HAP-1 (cell line): ENCODE data around the gene MOV10L1.
"Not testable (repeated sequence)": the region's sequence is repeated elsewhere in the genome, so short reads cannot be mapped to it uniquely, and the experiment has no call there.

Experiments
- DNase-seq, 2 experiments: peaks; one replicate each; pipeline ENCODE4 v3.0.0-alpha.2; 2016 to 2020; ENCODE audit warnings: low spot score in 2 of 2
- H3K27me3 ChIP-seq: fragments of 250-450 bp; sonication (Bioruptor Pico); 2 replicates; pipeline ENCODE4 v1.5.1; 2020; ENCODE audit warnings: low read depth, mild to moderate bottlenecking, moderate library complexity
- H3K36me3 ChIP-seq: fragments of 250-450 bp; sonication (Bioruptor Pico); replicated peaks from 2 replicates; pipeline ENCODE4 v1.5.1; 2020; ENCODE audit warnings: mild to moderate bottlenecking
- H3K4me1 ChIP-seq: fragments of 250-450 bp; sonication (Bioruptor Pico); 2 replicates; pipeline ENCODE4 v1.5.1; 2020; ENCODE audit warnings: mild to moderate bottlenecking
- H3K4me3 ChIP-seq: fragments of 250-450 bp; sonication (Bioruptor Pico); 2 replicates; pipeline ENCODE4 v1.5.1; 2020; ENCODE audit warnings: mild to moderate bottlenecking, moderate library complexity
- H3K9me3 ChIP-seq: fragments of 250-450 bp; sonication (Bioruptor Pico); 2 replicates; pipeline ENCODE4 v1.5.1; 2020; ENCODE audit warnings: mild to moderate bottlenecking, moderate library complexity
- in situ Hi-C: fragments of 300-500 bp; cut with MboI; formaldehyde crosslinking; loops from 3 replicates; pipeline ENCODE4 v1.14.3; 2020; ENCODE audit warnings: low sequenced_read_pairs, inconsistent platforms, mixed read lengths

MOV10L1 gene

GRCh38 chr22:50078761-50079160 lies 11.0 kb upstream of the MOV10L1 start:
- in situ Hi-C loops, result no loop called here
- H3K36me3 ChIP-seq, result no peaks in the 10 kb centered on the region
- no peak overlapping the region for H3K4me3 ChIP-seq
- no peaks in the 10 kb centered on the region for H3K9me3 ChIP-seq
- no peaks in the 10 kb centered on the region for H3K27me3 ChIP-seq
- no peak for DNase-seq
- no peaks in the 10 kb centered on the region for H3K4me1 ChIP-seq

DNA sequence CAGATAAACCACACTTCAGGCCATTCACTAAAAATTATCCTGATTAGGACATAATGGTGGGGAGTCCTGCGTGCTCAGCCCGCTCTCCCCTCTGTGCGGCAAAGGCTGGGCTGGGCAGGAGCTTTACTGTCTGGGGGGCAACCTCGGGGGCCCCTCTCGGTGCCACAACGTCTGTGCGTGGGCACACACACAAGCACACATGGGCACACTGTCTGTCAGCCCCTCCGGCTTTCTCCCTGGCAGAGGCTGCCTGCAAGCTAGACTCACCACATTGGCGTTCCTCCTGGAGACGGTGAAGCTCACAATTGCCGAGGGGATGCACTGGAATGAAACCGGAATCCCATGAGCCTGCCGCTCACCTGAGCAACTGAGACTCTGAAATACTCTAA lies 9.7 kb upstream of the MOV10L1 start:
- in situ Hi-C loops, result no loop called here
- no peaks in the 10 kb centered on the region for H3K36me3 ChIP-seq
- DNase-seq, result no peak
- no peak overlapping the region for H3K4me3 ChIP-seq
- H3K4me1 ChIP-seq, result no peaks in the 10 kb centered on the region
- H3K27me3 ChIP-seq, result no peaks in the 10 kb centered on the region
- H3K9me3 ChIP-seq, result no peaks in the 10 kb centered on the region

- no peaks in the 10 kb centered on the region for H3K4me1 ChIP-seq
- H3K9me3 ChIP-seq, result peaks cover under 1% of the 10 kb centered on the region; the same call in 1 of the 2 replicates
- in situ Hi-C loops, result no loop called here
- no peak for DNase-seq
- no peaks in the 10 kb centered on the region for H3K27me3 ChIP-seq
- no peak overlapping the region for H3K4me3 ChIP-seq
- no peaks in the 10 kb centered on the region for H3K36me3 ChIP-seq
Measured at GRCh38 chr22:50081426-50082196, 8.2 kb upstream of the MOV10L1 start.

GRCh38 chr22:50082197-50082715 lies 7.5 kb upstream of the MOV10L1 start:
- H3K4me3 ChIP-seq, result no peak overlapping the region
- no peaks in the 10 kb centered on the region for H3K27me3 ChIP-seq
- H3K36me3 ChIP-seq, result no peaks in the 10 kb centered on the region
- in situ Hi-C loops, result no loop called here
- no peak for DNase-seq
- H3K4me1 ChIP-seq, result no peaks in the 10 kb centered on the region
- H3K9me3 ChIP-seq, result peaks cover 3% of the 10 kb centered on the region; the same call in 1 of the 2 replicates

DNA sequence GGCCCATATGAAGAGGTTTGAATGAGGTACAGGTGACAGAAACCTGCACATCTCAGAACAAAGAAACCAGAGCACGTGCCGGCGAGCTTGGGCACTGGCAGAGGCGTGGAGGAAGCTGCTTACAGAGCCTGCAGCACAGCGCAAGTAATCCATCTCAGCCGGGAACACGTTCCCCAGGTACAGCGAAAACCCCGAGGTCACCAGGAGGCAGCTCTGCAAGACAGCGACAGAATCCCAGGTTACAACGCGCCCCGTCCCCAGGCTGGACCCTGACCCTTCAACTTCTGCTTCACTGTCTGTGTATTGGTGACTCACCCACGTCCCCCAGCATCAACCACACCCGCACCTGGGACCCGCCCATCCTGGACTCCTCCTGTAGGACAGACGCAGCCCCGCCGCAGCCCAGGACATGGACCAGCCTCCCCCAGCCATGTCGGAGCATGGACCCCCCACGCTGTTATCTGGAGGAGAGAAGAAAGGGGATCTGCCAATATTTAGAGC lies 6.8 kb upstream of the MOV10L1 start:
- peaks cover 3% of the 10 kb centered on the region; the same call in 1 of the 2 replicates for H3K9me3 ChIP-seq
- in situ Hi-C loops, result no loop called here
- H3K4me1 ChIP-seq, result no peaks in the 10 kb centered on the region

DNA sequence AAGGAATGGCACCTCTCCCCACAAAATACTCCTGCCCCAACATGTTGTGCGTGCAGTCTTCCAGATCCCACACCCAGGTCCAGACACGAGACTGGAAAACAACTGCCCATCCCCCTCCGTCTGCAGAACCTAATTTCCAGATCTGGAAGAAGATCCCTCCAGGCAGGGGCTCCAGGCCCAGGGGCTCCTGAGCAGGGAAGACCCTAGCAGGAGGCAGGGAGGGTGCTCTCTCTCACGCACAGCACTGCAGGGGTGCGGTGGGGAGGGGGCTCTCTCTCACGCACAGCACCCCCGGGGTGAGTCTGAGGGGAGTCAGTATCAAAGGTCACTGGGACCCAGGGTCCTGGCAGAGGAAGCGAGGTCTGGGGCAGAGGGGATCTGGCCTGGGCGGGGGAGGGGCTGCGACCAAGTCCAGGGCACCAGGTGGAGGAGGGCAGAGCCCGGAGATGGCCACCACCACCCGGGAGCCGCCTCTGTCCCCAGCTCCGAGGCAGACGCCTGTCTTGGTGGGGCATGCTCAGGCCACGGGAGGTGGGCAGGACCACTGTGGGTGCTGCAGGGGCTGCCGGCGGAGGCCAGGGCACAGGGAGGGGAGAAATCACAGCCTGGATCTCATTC lies 6.2 kb upstream of the MOV10L1 start:
- Histone ChIP-seq H3K36me3 (no peaks in the 10 kb centered on the region), H3K9me3 (peaks cover 3% of the 10 kb centered on the region; the same call in 1 of the 2 replicates), H3K4me3 (no peak overlapping the region), H3K4me1 (no peaks in the 10 kb centered on the region), H3K27me3 (no peaks in the 10 kb centered on the region)
- DNase-seq, result no peak
- in situ Hi-C loops, result no loop called here

More for the DNA sequence above, 6.8 kb upstream of the MOV10L1 start:
- no peaks in the 10 kb centered on the region for H3K36me3 ChIP-seq
- H3K27me3 ChIP-seq, result no peaks in the 10 kb centered on the region
- no peak overlapping the region for H3K4me3 ChIP-seq
- no peak for DNase-seq

DNA sequence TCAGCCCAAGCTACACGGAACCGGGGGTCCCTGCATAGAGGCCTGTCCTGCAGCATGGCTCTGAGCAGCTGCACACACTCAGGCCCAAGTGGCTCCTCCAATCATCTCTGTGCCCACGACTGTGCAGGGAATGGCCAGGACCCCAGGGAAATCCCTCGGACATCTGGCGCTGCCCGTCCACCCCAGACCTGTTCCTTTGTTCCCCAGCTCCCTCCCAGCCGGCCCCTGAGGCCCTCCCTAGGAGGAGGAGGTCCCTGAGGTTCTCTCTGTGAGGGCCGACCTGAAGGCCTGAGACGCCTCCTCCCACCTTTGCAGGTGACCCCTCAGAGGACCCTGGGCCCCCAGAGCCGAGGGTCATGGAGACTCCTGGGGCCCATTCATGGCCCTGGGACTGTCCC lies 5.7 kb upstream of the MOV10L1 start:
- H3K27me3 ChIP-seq, result no peaks in the 10 kb centered on the region
- no peak for DNase-seq
- in situ Hi-C loops, result no loop called here
- H3K9me3 ChIP-seq, result peaks cover 3% of the 10 kb centered on the region; the same call in 1 of the 2 replicates
- H3K4me1 ChIP-seq, result no peaks in the 10 kb centered on the region
- H3K36me3 ChIP-seq, result no peaks in the 10 kb centered on the region
- H3K4me3 ChIP-seq, result no peak overlapping the region

- no peak for DNase-seq
- in situ Hi-C loops, result no loop called here
- no peaks in the 10 kb centered on the region for H3K27me3 ChIP-seq
- H3K9me3 ChIP-seq, result peaks cover 3% of the 10 kb centered on the region; the same call in 1 of the 2 replicates
- no peaks in the 10 kb centered on the region for H3K4me1 ChIP-seq
- no peak overlapping the region for H3K4me3 ChIP-seq
- no peaks in the 10 kb centered on the region for H3K36me3 ChIP-seq
Measured at GRCh38 chr22:50084614-50085021, 5.2 kb upstream of the MOV10L1 start.

DNA sequence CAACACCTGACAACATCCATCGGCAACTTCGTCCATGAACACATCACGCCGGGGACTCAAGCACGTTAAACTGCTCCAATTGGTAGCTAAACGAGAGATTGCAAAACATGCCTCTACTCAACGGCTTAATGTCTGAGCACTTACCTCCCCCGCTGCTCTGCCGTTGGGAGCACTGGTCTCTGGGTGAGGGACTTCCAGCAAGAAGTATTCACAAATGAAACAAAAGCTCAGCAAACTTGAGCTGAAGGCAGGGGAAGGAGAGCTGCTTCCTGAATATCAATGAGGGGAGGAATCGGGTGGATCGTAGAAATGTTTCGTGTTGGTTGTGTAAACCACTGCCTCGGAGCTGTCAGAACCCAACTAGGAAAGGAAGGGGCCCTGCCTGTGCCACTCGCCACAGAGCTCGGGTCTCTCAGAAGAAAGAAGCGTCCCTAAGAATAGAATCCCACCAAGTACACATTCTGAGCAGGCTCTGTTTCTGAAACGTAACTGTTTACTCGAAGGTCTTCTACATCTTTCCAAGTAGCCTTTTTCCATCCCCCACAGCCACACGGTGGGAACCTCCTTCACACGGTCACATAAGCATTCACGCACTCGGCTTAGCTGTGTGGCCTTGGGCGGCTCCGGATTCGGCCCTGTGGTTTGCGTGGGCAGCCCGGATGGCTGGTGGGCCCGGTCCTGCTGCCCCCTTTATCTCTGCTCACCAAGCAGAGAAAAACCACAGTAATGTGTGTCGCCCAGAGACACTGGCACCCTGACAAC lies 4.4 kb upstream of the MOV10L1 start, which contains the start of gene MLC1:
MLC1 (minus strand) TSS at position 216 of the 762 bp plus-strand sequence. CDS start 524 bp downstream, outside the sequence.
- Histone ChIP-seq H3K9me3 (peaks cover 3% of the 10 kb centered on the region; the same call in 1 of the 2 replicates), H3K4me3 (no peak within 1 kb of the TSS), H3K27me3 (no peaks in the 10 kb centered on the region), H3K4me1 (no peaks in the 10 kb centered on the region), H3K36me3 (no peaks in the 10 kb centered on the region)
- in situ Hi-C loops, result no loop called here
- DNase-seq, result no peak

DNA sequence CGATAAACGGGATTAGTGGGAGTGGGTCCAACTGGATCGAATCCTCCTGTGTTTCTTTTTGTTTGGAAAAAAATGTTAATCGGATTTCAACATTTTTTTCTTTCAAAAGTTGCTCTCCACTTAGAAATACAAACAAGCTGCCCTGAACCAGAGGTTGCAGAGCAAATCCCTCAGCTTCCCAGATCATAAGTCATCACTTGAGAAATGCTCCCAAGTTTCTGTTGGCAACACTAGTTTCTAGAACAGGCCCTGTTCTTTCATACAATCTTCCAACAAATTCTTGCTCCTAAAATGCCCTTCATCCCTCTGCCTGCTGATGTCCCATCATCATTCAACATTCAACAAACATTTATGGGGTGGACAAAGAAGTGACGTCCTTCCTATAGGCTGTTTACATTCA lies 3.3 kb upstream of the MOV10L1 start:
- no peak for DNase-seq
- H3K36me3 ChIP-seq, result no peaks in the 10 kb centered on the region
- no peaks in the 10 kb centered on the region for H3K4me1 ChIP-seq
- in situ Hi-C loops, result no loop called here
- H3K9me3 ChIP-seq, result peaks cover 3% of the 10 kb centered on the region; the same call in 1 of the 2 replicates
- no peaks in the 10 kb centered on the region for H3K27me3 ChIP-seq
- H3K4me3 ChIP-seq, result no peak overlapping the region

DNA sequence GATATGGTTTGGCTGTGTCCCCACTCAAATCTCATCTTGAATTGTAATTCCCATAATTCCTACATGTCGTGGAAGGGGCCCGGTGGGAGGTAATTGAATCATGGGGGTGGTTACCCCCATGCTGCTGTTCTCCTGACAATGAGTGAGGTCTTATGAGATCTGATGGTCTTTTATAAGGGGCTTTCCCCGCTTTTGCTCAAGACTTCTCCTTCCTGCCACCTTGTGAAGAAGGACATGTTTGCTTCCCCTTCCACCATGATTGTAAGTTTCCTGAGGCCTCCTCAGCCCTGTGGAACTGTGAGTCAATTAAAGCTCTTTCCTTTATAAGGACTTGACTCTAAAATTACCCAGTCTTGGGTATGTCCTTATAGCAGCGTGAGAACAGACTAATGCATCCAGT lies 2.8 kb upstream of the MOV10L1 start:
- DNase-seq, H3K9me3 ChIP-seq, H3K36me3 ChIP-seq, H3K27me3 ChIP-seq, H3K4me1 ChIP-seq, in situ Hi-C loops, H3K4me3 ChIP-seq: not testable (repeated sequence)

GRCh38 chr22:50087646-50088045 lies 2.2 kb upstream of the MOV10L1 start:
- H3K4me1 ChIP-seq, result no peaks in the 10 kb centered on the region
- no peaks in the 10 kb centered on the region for H3K27me3 ChIP-seq
- no peak overlapping the region for H3K4me3 ChIP-seq
- H3K36me3 ChIP-seq, result no peaks in the 10 kb centered on the region
- DNase-seq, result no peak
- peaks cover 3% of the 10 kb centered on the region; the same call in 1 of the 2 replicates for H3K9me3 ChIP-seq
- in situ Hi-C loops, result no loop called here

- Histone ChIP-seq H3K4me1 (no peaks in the 10 kb centered on the region), H3K36me3 (no peaks in the 10 kb centered on the region), H3K4me3 (no peak overlapping the region), H3K9me3 (peaks cover 3% of the 10 kb centered on the region; the same call in 1 of the 2 replicates), H3K27me3 (no peaks in the 10 kb centered on the region)
- DNase-seq, result no peak
- in situ Hi-C loops, result no loop called here
Measured at GRCh38 chr22:50088096-50088495, 1.7 kb upstream of the MOV10L1 start.
